ENCODE measurements around the gene BIRC5.

Gene BIRC5

GRCh38 chr17:78266771-78267170 is 52.7 kb downstream of the BIRC5 start:
- Histone ChIP-seq H3K27me3 (ENCODE audit: control insufficient read depth in 2 of 2, insufficient read depth in 2 of 2, low read length in 2 of 2) (peaks cover 5 to 13% of the 10 kb centered on the region in 2 donors), H3K9ac (ENCODE audit: low read depth in 1 of 2, low read length in 2 of 2) (no peak overlapping the region), H3K36me3 (ENCODE audit: control insufficient read depth in 2 of 2, insufficient read depth in 2 of 2, low read length in 2 of 2) (no peaks in the 10 kb centered on the region), H3K4me1 (ENCODE audit: control insufficient read depth in 2 of 2, insufficient read depth in 2 of 2, low read length in 2 of 2) (peaks cover 0 to 4% of the 10 kb centered on the region in 2 donors), H3K9me3 (ENCODE audit: control insufficient read depth in 2 of 2, low read length in 2 of 2) (no peaks in the 10 kb centered on the region), H3K4me3 (ENCODE audit: low read length in 2 of 2) (no peak overlapping the region), H3K27ac (ENCODE audit: low read depth in 2 of 2, low read length in 2 of 2) (no peak overlapping the region)

- no peaks in the 10 kb centered on the region for H3K9me3 ChIP-seq (ENCODE audit: control insufficient read depth in 2 of 2, low read length in 2 of 2)
- H3K27me3 ChIP-seq (ENCODE audit: control insufficient read depth in 2 of 2, insufficient read depth in 2 of 2, low read length in 2 of 2): peaks cover 5 to 15% of the 10 kb centered on the region in 2 donors
- no peak overlapping the region for H3K4me3 ChIP-seq (ENCODE audit: low read length in 2 of 2)
- peaks cover 1 to 6% of the 10 kb centered on the region in 2 donors for H3K4me1 ChIP-seq (ENCODE audit: control insufficient read depth in 2 of 2, insufficient read depth in 2 of 2, low read length in 2 of 2)
- H3K9ac ChIP-seq (ENCODE audit: low read depth in 1 of 2, low read length in 2 of 2): no peak overlapping the region
- H3K27ac ChIP-seq (ENCODE audit: low read depth in 2 of 2, low read length in 2 of 2): no peak overlapping the region
- H3K36me3 ChIP-seq (ENCODE audit: control insufficient read depth in 2 of 2, insufficient read depth in 2 of 2, low read length in 2 of 2): no peaks in the 10 kb centered on the region
These were observed 53.4 kb downstream of the BIRC5 start for GRCh38 chr17:78267253-78268073.

- no peak overlapping the region for H3K9ac ChIP-seq (ENCODE audit: low read depth in 1 of 2, low read length in 2 of 2)
- no peak overlapping the region for H3K27ac ChIP-seq (ENCODE audit: low read depth in 2 of 2, low read length in 2 of 2)
- H3K27me3 ChIP-seq (ENCODE audit: control insufficient read depth in 2 of 2, insufficient read depth in 2 of 2, low read length in 2 of 2): peaks cover 5 to 15% of the 10 kb centered on the region in 2 donors
- no peak overlapping the region for H3K4me3 ChIP-seq (ENCODE audit: low read length in 2 of 2)
- no peaks in the 10 kb centered on the region for H3K9me3 ChIP-seq (ENCODE audit: control insufficient read depth in 2 of 2, low read length in 2 of 2)
- no peaks in the 10 kb centered on the region for H3K36me3 ChIP-seq (ENCODE audit: control insufficient read depth in 2 of 2, insufficient read depth in 2 of 2, low read length in 2 of 2)
- H3K4me1 ChIP-seq (ENCODE audit: control insufficient read depth in 2 of 2, insufficient read depth in 2 of 2, low read length in 2 of 2): peaks cover 6 to 12% of the 10 kb centered on the region in 2 donors
These were observed 54.3 kb downstream of the BIRC5 start for GRCh38 chr17:78268191-78268874.

GRCh38 chr17:78268951-78269905 is 55.2 kb downstream of the BIRC5 start:
- Histone ChIP-seq H3K36me3 (ENCODE audit: control insufficient read depth in 2 of 2, insufficient read depth in 2 of 2, low read length in 2 of 2) (no peaks in the 10 kb centered on the region), H3K9me3 (ENCODE audit: control insufficient read depth in 2 of 2, low read length in 2 of 2) (no peaks in the 10 kb centered on the region), H3K9ac (ENCODE audit: low read depth in 1 of 2, low read length in 2 of 2) (no peak overlapping the region), H3K27me3 (ENCODE audit: control insufficient read depth in 2 of 2, insufficient read depth in 2 of 2, low read length in 2 of 2) (peaks cover 5 to 15% of the 10 kb centered on the region in 2 donors), H3K4me3 (ENCODE audit: low read length in 2 of 2) (no peak overlapping the region), H3K27ac (ENCODE audit: low read depth in 2 of 2, low read length in 2 of 2) (peak overlapping the region in 1 of 2 donors; percentile 4), H3K4me1 (ENCODE audit: control insufficient read depth in 2 of 2, insufficient read depth in 2 of 2, low read length in 2 of 2) (peaks cover 6 to 12% of the 10 kb centered on the region in 2 donors)

- Histone ChIP-seq H3K4me1 (ENCODE audit: control insufficient read depth in 2 of 2, insufficient read depth in 2 of 2, low read length in 2 of 2) (peaks cover 6 to 12% of the 10 kb centered on the region in 2 donors), H3K27me3 (ENCODE audit: control insufficient read depth in 2 of 2, insufficient read depth in 2 of 2, low read length in 2 of 2) (peaks cover 5 to 15% of the 10 kb centered on the region in 2 donors), H3K36me3 (ENCODE audit: control insufficient read depth in 2 of 2, insufficient read depth in 2 of 2, low read length in 2 of 2) (no peaks in the 10 kb centered on the region), H3K4me3 (ENCODE audit: low read length in 2 of 2) (no peak overlapping the region), H3K9me3 (ENCODE audit: control insufficient read depth in 2 of 2, low read length in 2 of 2) (no peaks in the 10 kb centered on the region), H3K9ac (ENCODE audit: low read depth in 1 of 2, low read length in 2 of 2) (no peak overlapping the region), H3K27ac (ENCODE audit: low read depth in 2 of 2, low read length in 2 of 2) (peak overlapping the region in 1 of 2 donors; percentile 4)
These were observed 55.9 kb downstream of the BIRC5 start for GRCh38 chr17:78269955-78270381.

GRCh38 chr17:78271419-78272170 is 57.5 kb downstream of the BIRC5 start:
- Histone ChIP-seq H3K4me1 (ENCODE audit: control insufficient read depth in 2 of 2, insufficient read depth in 2 of 2, low read length in 2 of 2) (peaks cover 6 to 7% of the 10 kb centered on the region in 2 donors), H3K27ac (ENCODE audit: low read depth in 2 of 2, low read length in 2 of 2) (no peak overlapping the region), H3K27me3 (ENCODE audit: control insufficient read depth in 2 of 2, insufficient read depth in 2 of 2, low read length in 2 of 2) (peaks cover 5 to 15% of the 10 kb centered on the region in 2 donors), H3K4me3 (ENCODE audit: low read length in 2 of 2) (no peak overlapping the region), H3K9me3 (ENCODE audit: control insufficient read depth in 2 of 2, low read length in 2 of 2) (no peaks in the 10 kb centered on the region), H3K9ac (ENCODE audit: low read depth in 1 of 2, low read length in 2 of 2) (no peak overlapping the region), H3K36me3 (ENCODE audit: control insufficient read depth in 2 of 2, insufficient read depth in 2 of 2, low read length in 2 of 2) (no peaks in the 10 kb centered on the region)

GRCh38 chr17:78272181-78272913 is 58.3 kb downstream of the BIRC5 start:
- Histone ChIP-seq H3K27me3 (ENCODE audit: control insufficient read depth in 2 of 2, insufficient read depth in 2 of 2, low read length in 2 of 2) (peaks cover 5 to 15% of the 10 kb centered on the region in 2 donors), H3K4me3 (ENCODE audit: low read length in 2 of 2) (peak overlapping the region in 1 of 2 donors; percentile 33), H3K9me3 (ENCODE audit: control insufficient read depth in 2 of 2, low read length in 2 of 2) (no peaks in the 10 kb centered on the region), H3K27ac (ENCODE audit: low read depth in 2 of 2, low read length in 2 of 2) (peak overlapping the region; percentile 13 to 58), H3K9ac (ENCODE audit: low read depth in 1 of 2, low read length in 2 of 2) (no peak overlapping the region), H3K36me3 (ENCODE audit: control insufficient read depth in 2 of 2, insufficient read depth in 2 of 2, low read length in 2 of 2) (no peaks in the 10 kb centered on the region), H3K4me1 (ENCODE audit: control insufficient read depth in 2 of 2, insufficient read depth in 2 of 2, low read length in 2 of 2) (peaks cover 6 to 7% of the 10 kb centered on the region in 2 donors)

GRCh38 chr17:78272914-78273258 is 58.8 kb downstream of the BIRC5 start:
- H3K9ac ChIP-seq (ENCODE audit: low read depth in 1 of 2, low read length in 2 of 2): no peak overlapping the region
- peak overlapping the region; percentile 13 to 58 for H3K27ac ChIP-seq (ENCODE audit: low read depth in 2 of 2, low read length in 2 of 2)
- peak overlapping the region in 1 of 2 donors; percentile 33 for H3K4me3 ChIP-seq (ENCODE audit: low read length in 2 of 2)
- H3K4me1 ChIP-seq (ENCODE audit: control insufficient read depth in 2 of 2, insufficient read depth in 2 of 2, low read length in 2 of 2): peaks cover 6 to 7% of the 10 kb centered on the region in 2 donors
- H3K9me3 ChIP-seq (ENCODE audit: control insufficient read depth in 2 of 2, low read length in 2 of 2): no peaks in the 10 kb centered on the region
- H3K36me3 ChIP-seq (ENCODE audit: control insufficient read depth in 2 of 2, insufficient read depth in 2 of 2, low read length in 2 of 2): no peaks in the 10 kb centered on the region
- peaks cover 5 to 15% of the 10 kb centered on the region in 2 donors for H3K27me3 ChIP-seq (ENCODE audit: control insufficient read depth in 2 of 2, insufficient read depth in 2 of 2, low read length in 2 of 2)

GRCh38 chr17:78273813-78274212 is 59.8 kb downstream of the BIRC5 start:
- Histone ChIP-seq H3K4me1 (ENCODE audit: control insufficient read depth in 2 of 2, insufficient read depth in 2 of 2, low read length in 2 of 2) (peaks cover 7 to 8% of the 10 kb centered on the region in 2 donors), H3K4me3 (ENCODE audit: low read length in 2 of 2) (no peak overlapping the region), H3K9me3 (ENCODE audit: control insufficient read depth in 2 of 2, low read length in 2 of 2) (no peaks in the 10 kb centered on the region), H3K27me3 (ENCODE audit: control insufficient read depth in 2 of 2, insufficient read depth in 2 of 2, low read length in 2 of 2) (peaks cover 5 to 15% of the 10 kb centered on the region in 2 donors), H3K27ac (ENCODE audit: low read depth in 2 of 2, low read length in 2 of 2) (no peak overlapping the region), H3K9ac (ENCODE audit: low read depth in 1 of 2, low read length in 2 of 2) (no peak overlapping the region), H3K36me3 (ENCODE audit: control insufficient read depth in 2 of 2, insufficient read depth in 2 of 2, low read length in 2 of 2) (no peaks in the 10 kb centered on the region)
